Stimulated activated CD8-positive, alpha-beta memory T cell treated with anti-CD3 and anti-CD28 coated beads, Interleukin-12 subunit alpha, Interleukin-12 subunit beta, amount 100 ng/mL, for 24 hours (primary cell): ENCODE results near the gene C3orf80.
"Not testable (repeated sequence)": the region's sequence is repeated elsewhere in the genome, so short reads cannot be mapped to it uniquely, and the experiment has no call there.

Source experiments
- DNase-seq: peaks from one replicate; pipeline ENCODE4 v3.0.0-alpha.2; 2020; ENCODE audit errors: extremely low read depth

The C3orf80 gene

GRCh38 chr3:160225176-160226025 is at the start of gene C3orf80:
C3orf80 (plus strand) TSS chr3:160225422; CDS start chr3:160225636, 214 bp downstream.
- no peak for DNase-seq

- DNase-seq: no peak
Observed at GRCh38 chr3:160176923-160177322, 48.3 kb upstream of the C3orf80 start.

- not testable (repeated sequence) for DNase-seq
Observed at GRCh38 chr3:160178661-160179060, 46.6 kb upstream of the C3orf80 start.

GRCh38 chr3:160179403-160179802 is 45.8 kb upstream of the C3orf80 start:
- not testable (repeated sequence) for DNase-seq

- no peak for DNase-seq
Observed at GRCh38 chr3:160179906-160180305, 45.3 kb upstream of the C3orf80 start.

- DNase-seq: no peak
Observed at GRCh38 chr3:160180581-160181216, 44.5 kb upstream of the C3orf80 start.

- DNase-seq: no peak
Observed at GRCh38 chr3:160183345-160184076, 41.7 kb upstream of the C3orf80 start.

- DNase-seq: no peak
Observed at GRCh38 chr3:160184655-160185054, 40.6 kb upstream of the C3orf80 start.

GRCh38 chr3:160185751-160186150 is 39.5 kb upstream of the C3orf80 start:
- no peak for DNase-seq

GRCh38 chr3:160187288-160187687 is 37.9 kb upstream of the C3orf80 start:
- no peak for DNase-seq

GRCh38 chr3:160192310-160193029 is 32.8 kb upstream of the C3orf80 start:
- no peak for DNase-seq

GRCh38 chr3:160193644-160194192 is 31.5 kb upstream of the C3orf80 start:
- no peak for DNase-seq

- DNase-seq: no peak
Observed at GRCh38 chr3:160194438-160194837, 30.8 kb upstream of the C3orf80 start.

- DNase-seq: no peak
Observed at GRCh38 chr3:160195106-160195505, 30.1 kb upstream of the C3orf80 start.

GRCh38 chr3:160196511-160197104 is 28.6 kb upstream of the C3orf80 start:
- no peak for DNase-seq

GRCh38 chr3:160199108-160199507 is 26.1 kb upstream of the C3orf80 start:
- DNase-seq: no peak

- no peak for DNase-seq
Observed at GRCh38 chr3:160200353-160200752, 24.9 kb upstream of the C3orf80 start.

- DNase-seq: not testable (repeated sequence)
Observed at GRCh38 chr3:160204396-160205011, 20.7 kb upstream of the C3orf80 start.

GRCh38 chr3:160205606-160206005 is 19.6 kb upstream of the C3orf80 start:
- no peak for DNase-seq

- DNase-seq: no peak
Observed at GRCh38 chr3:160210341-160210740, 14.9 kb upstream of the C3orf80 start.

- DNase-seq: no peak
Observed at GRCh38 chr3:160210799-160211221, 14.4 kb upstream of the C3orf80 start.
